ENCODE results near the gene TGFBR2.
A peak's percentile ranks its signal among the peaks of the same experiment; 100 is the strongest.

TGFBR2 gene

GRCh38 chr3:30644615-30645014, 38.2 kb downstream of the TGFBR2 start:
- H3K4me3 ChIP-seq (ENCODE audit: low read depth, low read length), result no peak overlapping the region
- in situ Hi-C loops (cut with HindIII; ENCODE audit: low sequenced_read_pairs), result no loop called here
- DNase-seq (ENCODE audit: low read depth), result no peak
- TF ChIP-seq CTCF (IDR thresholded peaks at IDR 0.05; ENCODE audit: low read depth, low read length, missing control alignments), result no peak

GRCh38 chr3:30645077-30645476, 38.7 kb downstream of the TGFBR2 start:
- no peak for DNase-seq (ENCODE audit: low read depth)
- no peak overlapping the region for H3K4me3 ChIP-seq (ENCODE audit: low read depth, low read length)
- in situ Hi-C loops (cut with HindIII; ENCODE audit: low sequenced_read_pairs), result no loop called here
- TF ChIP-seq CTCF (IDR thresholded peaks at IDR 0.05; ENCODE audit: low read depth, low read length, missing control alignments), result no peak

GRCh38 chr3:30646181-30646876, 39.9 kb downstream of the TGFBR2 start:
- peak; percentile 44 for DNase-seq (ENCODE audit: low read depth)
- no peak for TF ChIP-seq CTCF (IDR thresholded peaks at IDR 0.05; ENCODE audit: low read depth, low read length, missing control alignments)
- no peak overlapping the region for H3K4me3 ChIP-seq (ENCODE audit: low read depth, low read length)
- in situ Hi-C loops (cut with HindIII; ENCODE audit: low sequenced_read_pairs), result no loop called here

GRCh38 chr3:30646961-30647752, 40.8 kb downstream of the TGFBR2 start:
- no peak for DNase-seq (ENCODE audit: low read depth)
- H3K4me3 ChIP-seq (ENCODE audit: low read depth, low read length), result no peak overlapping the region
- no peak for TF ChIP-seq CTCF (IDR thresholded peaks at IDR 0.05; ENCODE audit: low read depth, low read length, missing control alignments)
- in situ Hi-C loops (cut with HindIII; ENCODE audit: low sequenced_read_pairs), result no loop called here

GRCh38 chr3:30648670-30649357, 42.4 kb downstream of the TGFBR2 start:
- in situ Hi-C loops (cut with HindIII; ENCODE audit: low sequenced_read_pairs), result no loop called here
- H3K4me3 ChIP-seq (ENCODE audit: low read depth, low read length), result no peak overlapping the region
- no peak for TF ChIP-seq CTCF (IDR thresholded peaks at IDR 0.05; ENCODE audit: low read depth, low read length, missing control alignments)
- no peak for DNase-seq (ENCODE audit: low read depth)

- no peak for DNase-seq (ENCODE audit: low read depth)
- in situ Hi-C loops (cut with HindIII; ENCODE audit: low sequenced_read_pairs), result no loop called here
- H3K4me3 ChIP-seq (ENCODE audit: low read depth, low read length), result no peak overlapping the region
- no peak for TF ChIP-seq CTCF (IDR thresholded peaks at IDR 0.05; ENCODE audit: low read depth, low read length, missing control alignments)
Observed at GRCh38 chr3:30649572-30650318, 43.3 kb downstream of the TGFBR2 start.
